ENCODE data around the gene EDC4. TPM values are rescaled to one million over a fixed set of nuclear protein-coding genes. Genes with fewer than 3 reads are reported as not detected.
A peak's percentile ranks its signal among the peaks of the same experiment; 100 is the strongest.

The EDC4 gene
- total and polyA plus RNA-seq, 9 of the 15 experiments (the other 6 are each of a cell fraction or from before 2014, with no cell fraction given) = 1.1 to 131 (median 74.0) TPM

- TF ChIP-seq PRPF4 (IDR thresholded peaks at IDR 0.05; ENCODE audit: insufficient read depth, low read depth, low read length, poor library complexity, severe bottlenecking) (peak; percentile 50), HCFC1 (IDR thresholded peaks at IDR 0.05; ENCODE audit: low read depth, low read length) (peak; percentile 86), ZFP1 (CRISPR knock-in tag; IDR thresholded peaks at IDR 0.05) (peak; percentile 45; the same call in 1 of the 2 replicates), ZBTB9 (CRISPR knock-in tag; IDR thresholded peaks at IDR 0.05) (peak; percentile 78; the same call in 1 of the 2 replicates), ZNF79 (CRISPR knock-in tag; IDR thresholded peaks at IDR 0.05; ENCODE audit: low read depth) (no peak), PHF8 (IDR thresholded peaks at IDR 0.05; ENCODE audit: borderline replicate concordance, low read length) (peak; percentile 93; the same call in 1 of the 2 replicates), MAFK (IDR thresholded peaks at IDR 0.05; ENCODE audit: low read length) (peak; percentile 26), CREM (IDR thresholded peaks at IDR 0.05; ENCODE audit: low read depth) (peak; percentile 75), FOXM1 (IDR thresholded peaks at IDR 0.05; ENCODE audit: low read depth) (peak; percentile 10; the same call in 1 of the 2 replicates), FOXM1 (CRISPR knock-in tag; IDR thresholded peaks at IDR 0.05; ENCODE audit: low read depth) (no peak), ZBTB8A (IDR thresholded peaks at IDR 0.05; ENCODE audit: partially characterized antibody) (no peak), ARID4B (CRISPR knock-in tag; IDR thresholded peaks at IDR 0.05) (peak; percentile 90), MYNN (IDR thresholded peaks at IDR 0.05) (peak; percentile 65; the same call in 1 of the 2 replicates), MYNN (CRISPR knock-in tag; IDR thresholded peaks at IDR 0.05) (no peak), SMAD4 (CRISPR knock-in tag; conservative IDR thresholded peaks at IDR 0.05) (peak; percentile 70), MTA2 (IDR thresholded peaks at IDR 0.05; ENCODE audit: low read depth) (no peak), CEBPB (tag; IDR thresholded peaks at IDR 0.05) (no peak), TOE1 (IDR thresholded peaks at IDR 0.05; ENCODE audit: borderline replicate concordance) (peak; percentile 82), TOE1 (CRISPR knock-in tag; IDR thresholded peaks at IDR 0.05; ENCODE audit: borderline replicate concordance, low read depth) (no peak), NCOA1 (IDR thresholded peaks at IDR 0.05; ENCODE audit: low read depth) (peak; percentile 98), YY1 (IDR thresholded peaks at IDR 0.05; ENCODE audit: borderline replicate concordance in 1 of 3, control insufficient read depth in 1 of 3, extremely low read depth in 1 of 3, insufficient read depth in 3 of 3, insufficient read length in 1 of 3, insufficient replicate concordance in 2 of 3, low read depth in 1 of 3, low read length in 2 of 3) (peak in 2 of 3 experiments; percentile 36 to 67)
Measured at GRCh38 chr16:67872631-67873434, at the start of gene EDC4 (continued).
